Hepatocyte (in vitro differentiated cells): ENCODE data around the gene HMGCS2. TPM values are rescaled to one million over a fixed set of nuclear protein-coding genes. Genes with fewer than 3 reads are reported as not detected.

Experiments
- DNase-seq: peaks from one replicate; pipeline ENCODE4 v3.0.0-alpha.2; 2016; ENCODE audit warnings: low spot score
- H2AFZ ChIP-seq: fragments of 200-600 bp; sonication (generic); 2 replicates; pipeline ENCODE4 v1.6.0; 2016; ENCODE audit warnings: antibody characterized with exemption, mild to moderate bottlenecking
- H3K27ac ChIP-seq: fragments of 200-600 bp; sonication (generic); 2 replicates; pipeline ENCODE4 v1.5.1; 2016; ENCODE audit warnings: mild to moderate bottlenecking
- H3K27me3 ChIP-seq: fragments of 200-600 bp; sonication (generic); 2 replicates; pipeline ENCODE4 v1.6.1; 2016
- H3K36me3 ChIP-seq: fragments of 200-600 bp; sonication (generic); replicated peaks from 2 replicates; pipeline ENCODE4 v1.5.1; 2016; ENCODE audit warnings: low read depth; ENCODE audit not compliant: insufficient read depth
- H3K4me1 ChIP-seq: fragments of 200-600 bp; sonication (generic); 2 replicates; pipeline ENCODE4 v1.5.1; 2016; ENCODE audit warnings: mild to moderate bottlenecking, moderate library complexity; ENCODE audit not compliant: insufficient read depth
- H3K4me2 ChIP-seq: fragments of 200-600 bp; sonication (generic); 2 replicates; pipeline ENCODE4 v1.6.0; 2016
- H3K4me3 ChIP-seq: fragments of 200-600 bp; sonication (generic); 2 replicates; pipeline ENCODE4 v1.5.1; 2016; ENCODE audit warnings: mild to moderate bottlenecking
- H3K79me2 ChIP-seq: fragments of 200-600 bp; sonication (generic); 2 replicates; pipeline ENCODE4 v1.6.0; 2017; ENCODE audit warnings: mild to moderate bottlenecking
- H3K9me2 ChIP-seq: fragments of 200-600 bp; sonication (generic); replicated peaks from 2 replicates; pipeline ENCODE4 v1.6.0; 2017; ENCODE audit warnings: mild to moderate bottlenecking; ENCODE audit not compliant: insufficient read depth
- H3K9me3 ChIP-seq: fragments of 200-600 bp; sonication (generic); 2 replicates; pipeline ENCODE4 v1.5.1; 2016; ENCODE audit warnings: low read depth, mild to moderate bottlenecking
- H4K20me1 ChIP-seq: fragments of 200-600 bp; sonication (generic); 2 replicates; pipeline ENCODE4 v1.6.0; 2016; ENCODE audit warnings: mild to moderate bottlenecking; ENCODE audit not compliant: insufficient read depth, poor library complexity, severe bottlenecking
- CTCF ChIP-seq: fragments of 200-600 bp; sonication (generic); IDR thresholded peaks from 2 replicates; pipeline ENCODE4 v1.5.1; 2016; ENCODE audit warnings: antibody characterized with exemption, mild to moderate bottlenecking; ENCODE audit not compliant: poor library complexity
- EZH2 ChIP-seq: fragments of 200-600 bp; sonication (generic); IDR thresholded peaks from 2 replicates; pipeline ENCODE4 v1.6.1; 2016; ENCODE audit warnings: antibody characterized with exemption, mild to moderate bottlenecking, borderline replicate concordance
- EZH2phosphoT487 ChIP-seq: fragments of 200-600 bp; sonication (generic); IDR thresholded peaks from one replicate; pipeline ENCODE4 v1.6.1; 2018; ENCODE audit warnings: antibody characterized with exemption, mild to moderate bottlenecking, low read depth, moderate library complexity; ENCODE audit not compliant: unreplicated experiment, severe bottlenecking
- WGBS: methylation state at CpG from one replicate; pipeline ENCODE4 v1.1.6; 2016; ENCODE audit warnings: low lambda C conversion rate; ENCODE audit errors: missing lambda C conversion rate; 5-methylcytosine and 5-hydroxymethylcytosine counted together
- polyA plus RNA-seq: library from polyadenylated mRNA; unstranded; fragments of >200 nt; fragmentation: Nextera tagmentation; extraction: Ambion mirVana; gene quantifications from 2 replicates; pipeline ENCODE4 v1.2.1, GENCODE V29; 2016
- total RNA-seq: library from RNA; depleted of rRNA; stranded (reverse); fragments of >200 nt; gene quantifications from 2 replicates; pipeline ENCODE4 v1.2.3, GENCODE V29; 2014

Gene HMGCS2
- total and polyA plus RNA-seq, 2 experiments from 2014 or later = 167 to 188 TPM

DNA sequence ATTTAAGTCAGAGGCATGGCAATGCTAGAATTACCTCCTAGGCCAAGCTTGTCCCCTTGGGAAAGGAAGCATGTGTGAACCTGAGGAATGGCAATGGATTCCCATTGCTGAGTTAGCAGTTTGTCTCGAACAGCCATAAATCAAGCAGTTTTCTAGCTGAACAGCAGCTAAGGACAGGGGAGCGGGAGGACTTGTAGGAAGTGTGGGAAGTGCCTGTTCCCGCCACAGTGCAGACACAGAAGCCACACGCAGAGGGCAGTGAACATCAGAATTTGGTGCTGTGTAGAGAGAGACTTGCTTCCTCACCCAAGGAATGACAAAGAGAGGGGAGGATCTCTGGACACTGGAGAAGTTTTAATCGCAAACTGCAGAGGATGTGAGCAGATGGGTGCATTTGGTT is 53.2 kb downstream of the HMGCS2 start:
- Histone ChIP-seq H3K27ac (peak overlapping the region; percentile 13), H3K27me3 (no peaks in the 10 kb centered on the region), H3K4me2 (peak overlapping the region; percentile 78), H3K4me3 (no peak overlapping the region), H3K36me3 (no peaks in the 10 kb centered on the region), H3K9me3 (no peaks in the 10 kb centered on the region), H4K20me1 (peaks cover 28% of the 10 kb centered on the region), H2AFZ (no peak overlapping the region), H3K79me2 (peaks cover 83% of the 10 kb centered on the region), H3K9me2 (no peaks in the 10 kb centered on the region), H3K4me1 (peaks cover 37% of the 10 kb centered on the region)
- TF ChIP-seq EZH2 = no peak
- no peak for TF ChIP-seq CTCF
- no peak for TF ChIP-seq EZH2phosphoT487
- 56% methylated on average over 5 of the region's 5 CpGs for WGBS
- DNase-seq = peak; percentile 61

GRCh38 chr1:119714583-119714982 is 54.1 kb downstream of the HMGCS2 start:
- Histone ChIP-seq H3K27ac (peak overlapping the region; percentile 86), H3K4me1 (peaks cover 37% of the 10 kb centered on the region), H3K4me3 (no peak overlapping the region), H3K9me2 (no peaks in the 10 kb centered on the region), H2AFZ (no peak overlapping the region), H3K27me3 (no peaks in the 10 kb centered on the region), H3K4me2 (peak overlapping the region; percentile 78), H4K20me1 (peaks cover 22% of the 10 kb centered on the region), H3K9me3 (no peaks in the 10 kb centered on the region), H3K79me2 (peaks cover 74% of the 10 kb centered on the region), H3K36me3 (no peaks in the 10 kb centered on the region)
- TF ChIP-seq EZH2phosphoT487 (no peak), CTCF (no peak), EZH2 (no peak)
- DNase-seq = no peak
- 77% methylated on average over 8 of the region's 8 CpGs for WGBS

DNA sequence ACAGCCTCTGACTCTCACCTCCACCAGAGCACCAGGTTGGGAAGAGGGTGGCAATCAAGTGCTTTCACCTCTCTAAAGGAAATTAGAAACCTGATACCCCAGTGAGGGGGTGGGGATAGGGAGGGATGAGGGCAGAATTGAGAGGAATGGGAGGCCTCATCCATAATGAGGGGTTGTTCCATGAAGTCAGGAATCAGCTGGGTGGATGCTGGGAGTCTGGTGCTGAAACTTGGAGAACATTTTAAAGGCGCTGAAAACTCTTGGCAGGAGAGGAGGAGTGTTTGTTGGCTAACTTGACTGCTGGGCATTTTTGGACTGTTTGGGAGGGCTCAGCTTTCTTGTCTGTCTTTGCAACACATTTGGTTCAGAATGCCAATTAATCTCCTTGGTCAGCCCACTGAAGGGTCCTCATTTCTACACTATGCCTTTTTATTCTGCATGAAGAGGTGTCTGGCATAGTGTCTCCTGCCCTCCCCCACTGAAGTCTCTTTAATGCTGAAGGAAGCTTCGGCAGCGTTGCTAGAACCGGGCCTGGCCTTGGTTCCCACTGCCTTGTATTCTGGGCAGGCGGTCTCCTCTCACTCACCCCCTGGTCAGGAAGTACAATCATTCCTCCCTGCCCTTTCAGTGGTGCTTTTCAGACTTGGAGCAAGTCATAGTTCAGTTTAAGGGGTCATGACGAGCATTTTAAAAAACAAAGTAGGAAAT is 54.8 kb downstream of the HMGCS2 start:
- H3K27me3 ChIP-seq = no peaks in the 10 kb centered on the region
- DNase-seq = peak; percentile 21
- 57% methylated on average over 6 of the region's 6 CpGs for WGBS
- no peaks in the 10 kb centered on the region for H3K9me3 ChIP-seq
- peaks cover 67% of the 10 kb centered on the region for H3K79me2 ChIP-seq
- H3K4me2 ChIP-seq = peak overlapping the region; percentile 78
- H4K20me1 ChIP-seq = peaks cover 22% of the 10 kb centered on the region
- H3K9me2 ChIP-seq = no peaks in the 10 kb centered on the region
- no peak overlapping the region for H2AFZ ChIP-seq
- H3K4me3 ChIP-seq = no peak overlapping the region
- TF ChIP-seq CTCF (no peak), EZH2phosphoT487 (no peak), EZH2 (no peak)
- peaks cover 37% of the 10 kb centered on the region for H3K4me1 ChIP-seq
- peak overlapping the region; percentile 86 for H3K27ac ChIP-seq
- no peaks in the 10 kb centered on the region for H3K36me3 ChIP-seq
